ENCODE results near the gene UBAC2.

UBAC2 gene

DNA sequence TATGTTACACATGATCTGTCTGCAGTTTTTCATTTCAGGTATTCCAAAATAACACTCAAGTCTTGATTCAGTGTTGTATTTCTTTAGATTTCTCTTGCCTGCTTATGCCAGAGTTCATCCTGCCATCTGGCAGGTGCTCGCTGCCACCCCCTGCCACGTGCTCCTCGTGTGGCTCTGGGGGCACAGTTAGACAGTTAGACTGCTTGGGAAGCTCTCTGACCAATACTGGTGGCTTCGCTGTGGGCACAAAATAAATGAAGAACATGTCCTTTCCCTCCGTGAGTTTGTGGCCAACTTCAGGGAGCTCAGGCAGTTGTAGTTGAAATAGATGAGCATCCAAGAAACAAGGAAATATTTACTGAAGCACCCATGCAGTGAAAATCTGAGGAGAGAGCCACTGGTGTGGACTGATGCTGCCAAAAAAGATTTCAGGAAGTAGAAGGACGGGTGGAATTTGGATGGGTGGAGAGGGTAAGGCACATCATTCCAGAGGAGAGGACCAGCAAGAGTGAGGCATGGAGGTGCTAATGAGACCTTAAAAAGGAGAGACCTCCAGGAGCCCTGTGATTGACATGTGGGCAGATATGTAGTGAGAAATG, 144.1 kb downstream of the UBAC2 start:
- no peak for DNase-seq

DNA sequence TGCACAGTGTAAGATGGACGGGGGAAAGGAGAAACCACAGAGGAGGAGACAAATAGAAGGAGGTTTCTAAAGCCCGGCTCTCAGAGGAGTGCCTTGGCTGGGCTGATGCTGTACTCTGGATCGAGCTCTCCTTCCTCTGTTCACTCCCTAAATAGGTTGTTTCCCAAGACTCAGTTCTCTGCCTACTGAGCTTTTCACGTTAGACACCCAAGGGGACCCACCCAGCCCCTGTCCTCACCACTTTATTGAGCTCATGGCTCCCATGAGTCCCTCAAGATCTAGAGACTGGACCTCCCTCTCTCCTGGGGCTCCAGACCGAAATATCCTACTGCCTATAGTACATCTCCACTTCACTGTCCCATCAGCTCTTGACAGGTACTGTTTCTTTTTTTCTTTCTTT, 144.7 kb downstream of the UBAC2 start:
- no peak for DNase-seq

DNA sequence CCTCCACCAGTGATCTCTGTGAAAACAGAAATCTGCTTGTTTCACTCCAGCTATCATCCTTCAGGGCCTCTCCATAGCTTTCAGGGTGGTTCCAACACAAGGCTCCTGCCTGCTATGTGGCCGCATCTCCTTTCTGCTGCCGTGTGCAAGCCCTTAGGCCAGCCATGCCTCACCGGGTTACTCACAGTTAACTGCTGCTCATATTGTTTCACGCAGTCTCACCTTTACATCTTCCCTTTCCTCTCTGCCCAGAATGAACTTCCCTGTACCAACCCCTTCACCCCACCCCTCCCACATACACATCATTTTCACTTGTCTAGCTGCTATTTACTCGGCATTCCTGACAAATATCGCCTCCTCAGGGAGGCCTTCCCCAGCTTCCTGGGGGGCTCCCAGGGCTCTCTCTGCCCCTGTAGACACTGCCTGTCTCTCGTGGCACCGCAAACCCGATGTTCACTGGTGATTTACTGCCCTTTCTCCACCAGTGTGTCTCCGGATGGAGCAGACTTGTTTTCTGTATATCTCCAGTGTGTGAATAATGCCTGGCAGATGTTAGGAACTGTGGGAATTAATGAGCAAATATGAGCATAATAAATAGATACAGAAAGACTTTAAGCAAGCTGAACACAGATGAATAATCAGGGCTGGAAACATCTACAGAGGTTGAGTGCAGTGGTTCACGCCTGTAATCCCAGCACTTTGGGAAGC, 145.8 kb downstream of the UBAC2 start:
- no peak for DNase-seq

DNA sequence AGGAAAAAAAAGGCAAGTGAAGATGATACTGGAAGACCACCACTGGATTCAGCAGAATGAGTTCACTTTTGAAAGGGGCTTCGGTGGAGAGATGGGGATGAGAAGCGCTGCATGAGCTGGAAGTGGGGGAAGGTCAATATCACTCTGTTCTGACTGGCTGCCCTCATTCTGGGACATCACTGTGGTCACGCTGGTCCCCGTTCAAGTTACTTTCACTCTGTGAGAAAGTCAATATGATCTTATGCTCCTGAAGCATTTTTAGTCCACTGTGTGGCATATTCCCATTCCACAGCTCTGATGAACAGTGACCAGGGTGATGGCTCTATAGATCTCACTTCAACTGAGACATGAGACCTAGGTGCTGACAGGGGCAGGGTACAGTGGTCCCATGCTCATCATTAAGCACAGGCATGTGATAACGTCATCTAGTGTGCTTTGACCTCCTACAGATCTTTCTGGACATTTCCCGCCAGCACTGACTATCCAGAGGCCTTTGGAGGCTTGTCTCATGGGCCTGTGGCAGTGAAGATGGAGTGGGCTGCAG, 146.8 kb downstream of the UBAC2 start:
- no peak for DNase-seq

DNA sequence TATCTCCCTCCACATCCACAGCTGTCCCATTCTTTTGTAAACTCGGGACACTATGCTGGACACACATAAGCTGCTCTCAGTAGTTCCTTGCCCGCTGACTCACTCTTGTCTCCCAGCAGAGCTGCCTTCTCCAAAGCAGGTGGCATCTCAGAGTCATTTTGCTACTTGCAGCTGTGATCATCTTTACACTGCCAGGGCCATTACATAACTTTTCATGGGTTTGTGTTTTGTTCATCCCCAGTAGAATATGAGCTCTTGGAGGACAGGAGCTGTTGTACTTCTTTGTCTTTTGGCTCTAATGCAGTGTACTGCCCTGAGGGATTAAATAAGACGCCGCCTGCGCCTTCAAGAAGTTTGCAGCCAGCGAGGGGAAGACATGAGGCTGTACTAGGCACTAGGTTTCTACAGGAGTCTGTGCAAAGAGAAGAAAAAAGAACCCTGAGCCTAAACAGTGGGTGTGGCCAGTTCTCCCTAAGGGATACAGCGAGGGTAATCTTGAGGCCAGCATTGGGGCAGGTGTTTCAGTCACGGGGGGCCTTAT, 147.3 kb downstream of the UBAC2 start:
- no peak for DNase-seq

DNA sequence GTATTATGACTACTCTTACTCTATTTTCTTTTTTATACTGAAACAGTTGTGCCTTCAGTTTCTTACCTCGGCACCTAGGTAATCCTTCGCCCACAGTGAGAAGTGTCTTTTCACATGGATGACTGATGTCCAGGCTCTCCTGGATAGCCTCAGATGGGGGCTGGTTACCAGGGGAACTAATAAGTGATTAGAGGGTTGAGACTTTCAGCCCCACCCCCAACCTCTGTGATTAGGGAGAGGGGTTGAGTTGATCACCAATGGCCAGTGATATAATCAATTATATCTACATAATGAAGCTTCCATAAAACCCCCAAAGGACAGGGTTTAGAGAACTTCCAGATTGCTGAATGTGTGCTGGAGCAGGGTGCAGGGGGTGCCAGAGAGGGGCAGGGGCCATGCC, 149.5 kb downstream of the UBAC2 start:
- DNase-seq = no peak

DNA sequence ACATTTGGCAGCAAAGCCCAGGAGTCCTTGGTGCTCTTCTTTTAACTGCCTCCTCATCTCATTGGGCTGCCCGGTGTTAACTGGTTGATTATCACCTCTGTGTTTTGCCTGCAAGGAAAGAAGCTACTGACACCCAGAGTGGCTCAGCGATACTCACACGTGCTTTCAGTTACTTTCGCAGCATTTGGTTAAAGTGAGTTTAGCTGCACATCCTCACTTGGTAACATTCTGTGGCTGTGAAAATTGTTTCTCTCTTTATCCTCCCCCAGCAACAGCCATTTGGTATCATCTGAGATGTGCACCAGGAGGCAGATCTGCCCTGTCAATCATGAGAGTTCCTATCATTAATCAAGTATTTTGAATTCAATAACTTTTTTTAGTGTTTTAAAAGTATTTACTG, 151.1 kb downstream of the UBAC2 start:
- DNase-seq = no peak

DNA sequence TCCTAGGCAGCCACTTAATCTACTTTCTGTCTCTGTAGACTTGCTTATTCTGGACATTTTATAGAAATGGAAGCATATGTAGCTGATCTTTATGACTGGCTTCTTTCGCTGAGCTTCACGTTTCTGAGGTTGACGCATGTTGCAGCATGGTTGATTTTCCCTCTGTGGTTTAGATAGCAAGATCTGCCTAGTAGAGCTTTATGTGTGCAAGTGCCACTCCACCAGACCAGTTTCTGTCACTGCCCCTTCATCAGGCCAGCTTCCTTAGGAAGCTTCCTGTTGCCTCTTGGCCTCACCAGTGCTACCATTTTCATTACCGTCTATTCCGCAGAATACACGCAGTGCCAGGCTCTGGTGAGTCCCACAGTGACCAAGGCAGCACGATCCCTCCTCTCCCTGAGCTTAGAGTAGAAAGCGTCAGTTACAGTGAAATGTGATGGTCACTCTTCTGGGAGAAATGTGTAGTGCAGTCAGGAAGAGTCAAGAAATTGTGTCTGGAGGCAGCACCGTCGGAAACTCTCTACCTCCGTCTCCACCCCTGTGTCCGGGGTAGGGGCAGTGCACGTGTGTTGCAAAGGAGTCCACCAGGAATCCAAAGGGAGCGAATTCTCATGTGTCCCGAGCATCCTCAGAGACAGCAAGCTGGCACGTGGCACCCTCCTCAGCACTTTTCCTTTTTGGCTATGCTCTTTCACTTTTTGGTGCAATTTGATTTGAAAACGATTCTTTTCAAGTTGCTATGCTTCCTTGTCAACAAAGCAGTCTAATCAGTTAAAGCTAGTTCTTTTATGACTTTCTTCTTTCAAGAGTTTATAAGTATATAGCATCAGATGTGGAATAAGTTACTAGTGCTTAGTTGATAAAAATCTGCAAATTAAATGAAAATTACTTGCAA, 151.9 kb downstream of the UBAC2 start:
- no peak for DNase-seq

DNA sequence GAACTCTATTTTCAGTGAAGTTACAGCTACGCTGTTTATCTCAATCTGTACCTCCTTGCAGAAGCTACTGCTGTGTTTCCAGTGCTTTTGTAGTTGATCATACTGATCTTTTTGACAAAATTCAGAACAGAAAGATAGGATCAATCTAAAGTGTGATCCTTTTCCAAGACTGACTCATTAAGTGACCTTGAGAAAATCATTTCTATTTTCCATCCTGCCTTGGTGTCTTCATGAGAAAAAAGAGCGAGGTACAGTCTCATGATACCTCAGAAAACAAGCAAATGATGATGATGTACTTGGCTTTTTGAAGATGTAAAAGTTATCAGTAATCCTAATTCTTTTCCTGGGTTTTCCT, 152.6 kb downstream of the UBAC2 start:
- DNase-seq = no peak

DNA sequence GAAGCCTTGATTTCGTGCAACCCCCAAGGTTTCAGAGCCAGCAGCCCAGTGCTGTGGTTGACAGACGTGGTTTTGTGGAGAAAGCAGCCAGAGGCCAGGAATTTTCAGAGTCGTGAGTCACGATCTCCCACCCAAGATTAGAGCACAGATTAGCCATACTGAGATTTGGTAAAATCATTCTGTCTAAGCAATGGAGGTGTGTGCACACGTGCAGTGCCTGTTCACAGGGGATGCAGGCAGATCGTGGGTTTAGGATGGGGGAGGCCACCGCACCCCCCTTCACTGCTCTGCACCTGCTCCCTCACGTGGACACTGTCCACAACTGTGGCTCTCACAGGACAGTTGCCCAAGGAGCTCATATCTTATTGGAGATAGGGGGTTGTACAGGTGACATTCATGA, 153.2 kb downstream of the UBAC2 start:
- DNase-seq = no peak

DNA sequence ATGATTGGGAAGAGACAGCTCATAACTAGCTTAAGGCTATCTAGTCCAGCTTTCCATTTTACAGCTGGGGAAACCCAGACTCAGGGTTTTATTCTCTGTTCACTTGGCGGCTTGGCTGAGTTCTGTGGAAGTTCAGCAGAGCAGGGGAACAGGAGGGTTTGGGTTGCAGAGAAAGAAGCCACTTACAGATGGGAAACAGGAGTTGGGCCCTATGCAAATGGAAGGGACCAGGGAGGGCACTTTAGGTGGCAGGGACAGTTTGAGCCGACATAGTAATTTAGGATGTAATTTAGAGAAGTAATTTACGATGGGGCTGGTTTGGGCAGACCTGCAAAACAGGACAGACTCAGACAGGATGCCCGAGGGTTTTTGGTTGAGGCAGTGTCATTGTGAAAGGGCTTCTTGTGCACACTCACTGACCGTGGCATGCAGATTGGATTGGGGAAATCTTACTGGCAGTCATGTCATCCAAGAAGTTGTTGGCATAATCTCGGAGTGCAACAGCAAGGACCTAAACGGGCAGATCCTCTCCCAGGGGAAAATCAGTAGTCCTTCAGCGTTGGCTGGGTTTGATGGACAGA, 153.8 kb downstream of the UBAC2 start:
- DNase-seq = no peak

DNA sequence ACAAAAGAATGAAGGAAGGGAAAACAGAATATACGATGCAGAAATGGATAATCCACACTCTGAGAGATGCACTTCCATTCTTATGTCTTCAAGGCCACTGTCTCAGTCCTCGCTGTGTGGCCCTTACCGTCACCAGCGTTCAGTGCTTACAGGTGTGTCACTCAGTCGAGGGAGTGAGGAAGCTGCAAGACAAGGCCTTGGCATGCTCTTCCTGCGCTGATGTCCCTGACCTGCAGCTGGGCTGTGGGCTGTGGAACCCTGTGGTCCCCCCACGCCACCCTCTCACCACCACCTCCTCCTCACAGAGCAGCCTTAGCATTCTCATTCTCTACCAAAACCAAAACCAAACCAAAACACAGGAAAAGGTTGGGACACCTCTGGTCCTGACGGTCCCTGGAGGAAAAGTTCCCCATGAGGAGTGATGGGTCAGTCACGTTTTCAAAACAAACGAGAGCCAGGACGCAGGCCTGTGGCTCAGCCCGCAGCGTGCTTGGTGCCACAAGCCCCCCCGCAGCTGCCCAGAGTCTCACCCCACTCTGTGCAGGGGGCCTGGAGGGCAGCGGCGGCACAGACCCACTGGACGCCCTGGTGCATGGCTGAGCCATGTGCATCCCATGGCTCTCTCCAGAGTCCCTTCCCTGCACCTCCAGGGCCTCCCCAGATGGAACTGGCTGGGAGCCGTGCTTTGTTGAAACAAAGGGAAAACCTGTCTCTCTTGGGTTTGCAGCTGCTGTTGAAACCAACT, 154.8 kb downstream of the UBAC2 start:
- DNase-seq = no peak

DNA sequence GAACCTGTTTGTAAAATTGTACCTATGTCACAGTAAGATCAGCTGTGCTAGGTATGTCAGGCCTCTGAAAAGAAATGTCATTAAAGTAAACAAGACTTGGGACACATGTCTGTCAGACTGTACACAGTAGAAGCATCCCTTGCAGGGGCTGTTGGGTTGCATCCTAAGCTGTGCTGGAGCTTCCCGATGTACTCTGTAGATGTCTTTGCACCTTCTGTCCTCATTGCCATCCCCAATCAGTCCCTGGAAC, 155.3 kb downstream of the UBAC2 start:
- DNase-seq = no peak

DNA sequence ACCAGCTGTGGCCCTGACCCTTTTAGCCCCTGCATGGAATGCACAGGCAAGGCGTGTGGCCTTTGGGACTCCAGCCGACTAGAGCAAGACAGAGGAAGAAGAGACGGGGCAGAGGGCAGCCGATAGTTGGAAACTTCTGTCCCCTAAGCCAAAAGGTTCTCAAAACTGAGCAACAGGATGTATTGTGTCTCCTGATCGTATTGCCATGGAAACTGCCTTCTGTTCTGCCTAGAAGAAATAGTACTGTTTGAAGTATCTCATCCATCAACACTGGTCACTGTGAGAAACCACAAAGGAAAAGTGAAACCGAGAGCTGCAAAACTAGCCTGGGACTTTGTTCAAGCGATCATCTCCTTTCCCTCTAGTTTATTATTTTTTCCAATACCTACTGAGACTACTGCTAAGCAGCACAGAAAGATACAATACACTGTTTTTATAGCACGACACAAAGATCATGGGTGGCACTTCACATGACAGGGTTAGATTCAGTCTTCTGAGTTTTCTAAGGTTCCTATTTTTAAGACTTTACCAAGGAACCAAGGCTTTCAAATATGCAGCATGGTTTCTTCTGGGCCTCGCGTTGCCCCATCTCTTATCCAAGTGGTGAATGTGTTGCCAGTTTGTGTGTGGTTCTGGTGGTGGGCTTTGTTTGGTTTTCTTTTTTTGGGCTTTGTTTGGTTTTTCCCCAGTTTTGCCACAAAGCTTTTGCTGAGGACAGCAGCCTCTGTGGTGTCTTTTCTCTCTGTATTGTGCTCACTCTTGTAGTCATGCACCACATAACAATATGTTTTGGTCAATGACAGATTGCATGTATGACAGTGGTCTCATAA, 155.8 kb downstream of the UBAC2 start:
- DNase-seq = peak; percentile 80

DNA sequence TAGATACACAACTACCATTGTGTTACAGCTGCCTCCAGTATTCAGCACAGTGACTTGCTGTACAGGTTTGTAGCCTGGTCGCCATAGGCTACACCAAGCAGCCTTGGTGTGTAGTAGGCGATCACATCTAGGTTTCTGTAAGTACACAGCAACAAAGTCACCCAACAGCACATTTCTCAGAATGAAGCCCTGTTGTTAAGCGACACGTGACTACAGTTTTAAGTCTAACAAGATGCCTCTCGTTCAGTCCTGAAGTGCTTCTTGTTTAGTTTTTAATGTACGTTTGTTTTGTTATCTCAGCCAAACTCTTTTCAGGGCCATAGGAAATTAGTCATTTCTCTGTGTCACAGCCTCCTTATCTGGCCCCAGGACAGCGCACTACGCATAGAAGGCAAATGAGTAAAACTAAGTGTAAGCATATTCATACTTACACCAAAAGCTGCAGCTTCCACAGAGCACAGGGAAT, 156.5 kb downstream of the UBAC2 start:
- peak; percentile 83 for DNase-seq

DNA sequence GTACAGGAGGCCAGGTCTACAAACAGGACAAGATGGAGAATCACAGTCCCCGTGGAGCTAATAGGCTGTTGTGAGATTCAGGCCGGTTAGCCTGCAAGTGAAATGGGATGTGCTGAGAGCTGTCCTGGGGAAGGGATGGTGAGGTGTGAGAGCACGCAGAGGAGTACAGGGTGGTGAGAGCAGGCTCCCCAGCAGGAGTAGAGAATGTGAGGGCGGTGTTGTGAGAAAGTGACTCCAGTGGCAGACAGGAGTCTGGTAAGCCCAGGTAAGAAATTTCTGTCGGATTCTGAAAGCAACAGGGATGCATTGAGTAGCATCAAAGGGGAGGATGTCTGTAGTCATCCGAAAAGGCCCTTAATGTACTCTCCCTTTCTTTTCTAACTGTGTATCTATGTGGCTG, 157.3 kb downstream of the UBAC2 start:
- no peak for DNase-seq

DNA sequence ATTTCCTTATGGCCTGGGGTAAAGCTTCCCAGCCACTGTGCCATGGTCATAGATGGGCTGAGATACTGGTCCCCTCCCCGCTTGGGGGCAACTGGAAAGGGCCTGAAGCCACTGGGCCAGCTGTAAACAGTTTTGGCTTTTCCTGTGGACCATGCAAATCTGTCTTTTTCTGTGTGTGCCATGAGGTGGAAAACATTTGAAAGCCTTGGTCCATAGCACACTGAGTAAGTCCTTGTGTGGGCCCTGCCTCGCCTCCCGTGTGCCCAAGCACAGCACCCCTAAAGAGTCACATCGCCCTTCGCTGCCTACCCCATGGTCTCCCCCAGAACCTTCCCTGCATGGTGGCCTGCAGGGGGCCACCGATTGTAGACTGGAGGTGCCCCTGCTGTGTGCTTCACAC, 158.9 kb downstream of the UBAC2 start:
- no peak for DNase-seq

DNA sequence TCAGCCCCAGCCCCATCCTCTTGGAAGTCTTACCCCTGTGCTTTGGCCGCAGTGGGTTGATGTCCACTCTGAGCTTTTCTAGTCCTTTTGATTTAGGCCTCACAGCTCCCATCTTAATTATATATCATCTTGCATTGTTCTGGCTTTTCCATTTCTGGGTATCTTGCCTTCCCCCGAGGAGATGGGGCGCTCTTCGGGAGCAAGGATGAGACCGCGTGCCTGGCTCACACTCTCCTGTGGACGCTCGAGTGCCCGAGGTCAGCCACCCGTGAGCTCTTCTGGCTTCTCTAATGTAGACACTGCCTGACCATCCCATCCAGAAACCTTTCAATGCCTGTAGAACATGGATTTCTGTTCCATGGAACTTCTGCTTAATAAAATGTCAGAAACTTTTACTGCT, 160.0 kb downstream of the UBAC2 start:
- no peak for DNase-seq

DNA sequence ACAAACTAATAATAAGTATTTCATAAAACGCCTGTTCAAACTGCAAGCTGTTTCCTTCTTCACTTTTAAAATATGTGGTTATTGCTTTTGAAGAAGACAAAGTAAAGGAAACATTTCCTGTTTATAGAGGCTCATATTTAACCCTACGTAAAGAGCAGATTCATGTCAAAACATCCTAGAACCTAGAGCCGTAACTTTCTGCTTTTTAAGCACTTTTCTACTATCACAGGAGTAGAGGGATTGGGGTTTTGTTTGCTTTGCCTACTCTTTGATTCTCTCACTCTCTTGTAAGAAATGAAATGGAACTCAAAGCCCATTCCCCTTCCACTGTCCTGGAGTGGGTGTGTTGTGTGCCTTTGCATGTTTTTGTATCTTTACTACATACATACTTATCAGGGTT, 160.5 kb downstream of the UBAC2 start:
- no peak for DNase-seq

DNA sequence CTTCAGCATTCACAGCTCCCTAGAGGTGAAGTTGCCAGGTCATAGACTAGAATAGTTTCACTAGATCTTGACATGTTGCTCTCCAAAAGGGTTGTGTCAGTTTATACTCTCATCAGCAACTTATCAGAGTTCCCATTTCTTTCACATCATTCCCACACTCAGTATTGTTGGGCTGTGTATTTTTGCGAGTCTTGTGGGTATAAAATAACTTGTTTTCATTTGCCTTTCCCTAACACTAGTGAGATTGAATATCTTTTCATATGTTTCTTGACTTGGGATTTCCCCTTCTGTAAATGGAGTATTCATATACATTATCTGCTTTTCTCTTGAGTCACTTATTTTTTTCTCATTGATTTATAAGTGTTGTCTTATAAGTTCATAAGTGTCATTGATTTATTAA, 161.7 kb downstream of the UBAC2 start:
- DNase-seq = no peak

DNA sequence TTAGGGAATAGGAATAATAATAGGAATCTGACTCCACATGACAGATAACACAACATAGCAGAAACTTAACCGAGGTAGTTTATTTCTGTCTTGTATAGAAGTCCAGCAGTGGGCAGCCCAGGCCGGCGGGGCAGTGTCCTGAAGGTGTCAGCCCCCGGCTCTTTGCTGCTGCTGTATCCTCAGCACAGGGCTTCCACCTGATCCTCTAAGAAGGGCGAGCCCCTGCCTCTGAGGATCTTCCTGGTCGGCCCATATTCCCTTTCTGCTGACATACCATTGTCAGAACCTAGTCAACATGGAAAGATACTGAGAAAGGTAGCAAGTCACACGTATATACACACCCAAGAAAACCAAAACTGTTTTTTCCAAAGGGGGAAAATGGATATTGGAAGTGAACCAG, 162.7 kb downstream of the UBAC2 start:
- no peak for DNase-seq

DNA sequence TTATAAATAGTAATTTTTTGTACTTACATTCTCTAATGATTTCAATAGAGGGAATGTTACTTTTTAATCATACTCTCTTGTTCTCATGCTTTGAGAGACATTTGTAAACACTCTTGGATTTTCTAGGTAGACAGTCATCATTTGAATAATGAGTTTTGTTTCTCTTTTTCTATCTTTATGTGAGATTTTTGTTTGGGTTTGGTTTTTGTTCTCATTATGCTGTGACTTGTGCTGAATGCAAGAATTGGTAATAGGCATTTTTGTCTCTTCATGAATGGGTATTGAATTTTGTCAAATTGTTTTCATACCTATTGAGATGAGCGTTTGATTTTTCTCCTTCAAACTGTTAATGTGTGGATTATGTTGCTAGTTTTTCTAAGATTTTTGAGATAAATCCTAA, 163.3 kb downstream of the UBAC2 start:
- no peak for DNase-seq
